ENCODE data around the gene KNDC1.
"Not testable (repeated sequence)": the region's sequence is repeated elsewhere in the genome, so short reads cannot be mapped to it uniquely, and the experiment has no call there.

KNDC1 gene

DNA sequence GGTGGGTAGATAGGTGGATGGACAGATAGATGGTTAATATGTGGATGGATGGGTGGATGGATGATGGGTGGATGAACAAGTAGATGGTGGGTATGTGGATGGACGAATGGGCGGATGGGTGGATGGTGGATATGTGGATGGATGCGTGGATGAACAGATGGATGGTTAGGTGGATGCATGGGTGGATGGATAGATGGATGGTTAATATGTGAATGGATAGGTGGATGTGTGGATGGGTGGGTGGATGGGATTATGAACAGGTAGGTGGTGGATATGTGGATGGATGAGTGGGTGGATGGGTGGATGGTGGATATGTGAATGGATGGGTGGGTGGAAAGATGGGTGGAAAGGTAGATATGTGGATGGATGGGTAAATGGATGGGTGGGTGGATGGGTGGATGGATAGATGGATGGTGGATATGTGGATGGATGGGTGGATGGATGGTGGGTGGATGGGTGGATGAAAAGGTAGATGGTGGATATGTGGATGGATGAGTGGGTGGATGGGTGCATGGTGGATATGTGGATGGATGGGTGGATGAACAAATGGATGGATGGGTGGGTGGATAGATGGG is 14.8 kb downstream of the KNDC1 start:
- in situ Hi-C loops (cut with MboI; ENCODE audit: low sequenced_read_pairs): no loop called here

DNA sequence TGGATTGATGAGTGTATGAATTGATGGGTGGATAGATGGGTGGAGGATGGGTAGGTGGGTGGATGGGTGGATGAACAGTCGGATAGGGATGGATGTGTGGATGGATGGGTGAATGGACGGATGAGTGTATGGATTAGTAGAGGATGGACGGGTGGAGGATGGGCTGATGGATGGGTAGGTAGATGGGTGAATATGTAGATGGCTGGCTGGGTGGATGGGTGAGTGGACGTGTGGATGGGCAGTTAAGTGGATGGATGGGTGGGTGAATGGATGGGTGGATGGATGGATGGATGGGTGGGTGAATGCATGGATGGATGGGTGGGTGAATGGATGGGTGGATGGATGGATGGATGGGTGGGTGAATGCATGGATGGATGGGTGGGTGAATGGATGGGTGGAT is 15.6 kb downstream of the KNDC1 start:
- in situ Hi-C loops (cut with MboI; ENCODE audit: low sequenced_read_pairs): not testable (repeated sequence)

DNA sequence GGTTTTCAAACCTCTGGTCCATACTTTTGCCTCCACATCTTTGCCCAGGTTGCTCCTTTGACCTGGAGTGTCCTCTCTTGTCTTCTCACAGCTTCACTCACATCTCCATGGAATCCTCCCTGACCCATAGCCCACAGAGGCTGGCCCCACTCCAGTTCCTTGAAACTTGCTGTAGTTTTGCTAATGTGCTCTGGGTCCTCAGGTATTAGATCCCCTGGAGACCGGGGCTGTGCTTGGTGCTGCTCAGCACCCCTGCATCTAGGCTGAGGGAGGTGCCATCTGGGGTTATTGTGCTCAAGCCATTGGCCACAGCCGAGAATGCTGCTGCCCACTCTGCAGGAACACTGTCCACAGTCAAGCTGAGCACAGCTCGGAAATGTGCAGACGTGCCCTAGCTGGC is 16.5 kb downstream of the KNDC1 start:
- in situ Hi-C loops (cut with MboI; ENCODE audit: low sequenced_read_pairs): no loop called here

DNA sequence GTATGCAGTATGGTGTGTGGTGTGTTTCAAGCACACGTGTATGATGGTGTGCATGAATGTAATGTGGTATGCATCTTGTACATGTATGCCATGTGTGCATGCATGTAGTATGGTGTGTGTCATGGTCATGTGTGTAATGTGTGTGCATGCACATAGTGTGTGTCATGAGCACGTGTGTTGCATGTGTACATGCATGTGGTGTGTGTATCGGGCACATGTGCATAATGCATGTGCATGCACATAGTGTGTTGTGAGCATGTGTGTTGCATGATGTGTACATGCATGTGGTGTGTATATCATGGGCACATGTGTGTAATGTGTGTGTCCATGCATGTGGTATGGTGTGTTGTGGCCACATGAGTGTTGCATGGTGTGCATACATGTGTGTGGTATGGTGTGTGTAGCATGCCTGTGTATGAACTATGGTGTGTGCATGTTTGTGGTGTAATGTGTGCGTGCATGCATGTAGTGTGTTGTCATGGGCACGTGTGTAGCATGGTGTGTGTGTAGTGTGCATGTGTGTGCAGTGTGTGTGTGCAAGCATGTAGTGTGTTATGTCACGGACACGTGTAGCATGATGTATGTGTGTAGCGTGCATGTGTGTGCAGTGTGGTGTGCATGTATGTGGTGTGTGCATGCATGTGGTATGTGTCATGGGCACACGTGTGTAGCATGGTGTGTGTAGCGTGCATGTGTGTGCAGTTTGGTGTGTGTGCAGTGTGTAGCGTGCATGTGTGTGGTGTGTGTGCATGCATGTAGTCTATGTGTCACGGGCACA is 17.6 kb downstream of the KNDC1 start:
- in situ Hi-C loops (cut with MboI; ENCODE audit: low sequenced_read_pairs): no loop called here

DNA sequence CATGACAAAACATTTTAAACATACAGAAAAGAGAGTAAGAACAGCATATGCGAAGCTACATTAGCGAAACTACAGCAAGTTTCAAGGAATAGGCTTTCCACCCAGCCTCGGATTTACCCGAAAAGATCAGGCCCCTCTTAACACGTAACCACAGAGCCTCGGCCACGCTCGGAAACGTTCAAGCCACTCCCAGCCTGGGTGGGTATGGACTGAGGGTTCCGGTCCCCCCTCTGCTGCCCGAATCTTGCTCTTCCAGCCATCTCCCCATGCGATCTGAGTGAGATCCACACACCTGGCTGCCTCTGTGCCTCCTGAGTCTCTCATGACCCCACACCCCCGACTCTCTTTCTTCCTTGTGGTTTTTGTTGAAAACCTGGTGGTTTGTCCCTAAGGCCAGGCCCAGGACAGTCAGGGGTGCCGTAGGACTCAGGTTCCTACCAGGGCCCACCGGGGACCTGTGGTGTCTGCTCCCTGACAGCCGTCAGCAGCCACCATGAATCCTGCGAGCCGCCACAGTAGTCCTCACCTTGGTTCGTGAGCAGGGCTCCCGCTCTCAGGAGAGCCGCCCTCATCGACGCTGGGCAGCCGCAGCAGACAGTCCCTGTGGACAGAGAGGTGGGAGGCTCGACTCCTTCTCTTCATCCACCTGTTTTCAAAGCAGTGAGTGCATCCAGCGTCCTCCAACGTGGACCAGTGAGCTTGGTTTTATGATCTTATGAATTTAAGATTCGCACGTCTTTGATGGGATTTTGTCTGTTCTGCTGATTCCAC is 18.5 kb downstream of the KNDC1 start:
- in situ Hi-C loops (cut with MboI; ENCODE audit: low sequenced_read_pairs): no loop called here

DNA sequence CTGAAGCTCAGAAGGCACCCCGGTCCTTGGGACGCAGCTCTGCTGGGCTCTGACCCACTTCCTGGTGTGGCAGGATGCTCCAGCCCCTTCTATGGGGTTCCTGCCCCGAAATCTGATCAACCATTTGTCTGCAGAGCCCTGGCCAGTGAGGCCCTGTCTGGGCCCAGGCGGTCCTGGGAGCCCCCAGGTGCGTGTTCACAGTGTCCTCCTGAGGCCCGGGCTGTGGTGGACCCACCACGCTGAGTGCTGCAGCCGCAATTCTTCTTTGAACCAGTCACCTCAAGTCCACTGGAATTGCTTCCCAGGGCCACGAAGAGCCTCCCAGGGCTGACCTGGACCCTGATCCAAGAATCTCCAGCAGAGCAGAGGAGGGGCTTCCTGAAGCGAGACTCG is 19.1 kb downstream of the KNDC1 start:
- in situ Hi-C loops (cut with MboI; ENCODE audit: low sequenced_read_pairs): no loop called here

DNA sequence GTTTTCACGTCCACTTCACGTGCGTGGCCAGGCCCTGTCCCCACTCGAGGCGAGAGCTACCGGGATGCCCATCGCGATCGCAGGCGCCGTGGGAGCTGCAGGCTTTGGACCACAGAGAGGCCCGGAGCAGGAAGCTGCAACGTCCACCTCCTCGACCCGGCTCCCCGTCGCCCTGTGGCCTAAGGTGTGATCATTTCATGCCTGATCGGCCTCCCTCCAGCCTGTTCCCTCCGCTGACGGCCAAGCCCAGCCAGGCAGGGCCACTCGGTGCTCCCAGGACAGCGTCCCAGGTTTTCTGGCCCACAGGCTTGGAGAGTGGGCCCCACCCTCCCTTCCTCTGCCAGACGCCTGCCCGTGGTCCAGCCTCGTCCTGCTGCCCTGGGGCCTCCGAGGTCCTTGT is 19.6 kb downstream of the KNDC1 start:
- in situ Hi-C loops (cut with MboI; ENCODE audit: low sequenced_read_pairs): no loop called here

DNA sequence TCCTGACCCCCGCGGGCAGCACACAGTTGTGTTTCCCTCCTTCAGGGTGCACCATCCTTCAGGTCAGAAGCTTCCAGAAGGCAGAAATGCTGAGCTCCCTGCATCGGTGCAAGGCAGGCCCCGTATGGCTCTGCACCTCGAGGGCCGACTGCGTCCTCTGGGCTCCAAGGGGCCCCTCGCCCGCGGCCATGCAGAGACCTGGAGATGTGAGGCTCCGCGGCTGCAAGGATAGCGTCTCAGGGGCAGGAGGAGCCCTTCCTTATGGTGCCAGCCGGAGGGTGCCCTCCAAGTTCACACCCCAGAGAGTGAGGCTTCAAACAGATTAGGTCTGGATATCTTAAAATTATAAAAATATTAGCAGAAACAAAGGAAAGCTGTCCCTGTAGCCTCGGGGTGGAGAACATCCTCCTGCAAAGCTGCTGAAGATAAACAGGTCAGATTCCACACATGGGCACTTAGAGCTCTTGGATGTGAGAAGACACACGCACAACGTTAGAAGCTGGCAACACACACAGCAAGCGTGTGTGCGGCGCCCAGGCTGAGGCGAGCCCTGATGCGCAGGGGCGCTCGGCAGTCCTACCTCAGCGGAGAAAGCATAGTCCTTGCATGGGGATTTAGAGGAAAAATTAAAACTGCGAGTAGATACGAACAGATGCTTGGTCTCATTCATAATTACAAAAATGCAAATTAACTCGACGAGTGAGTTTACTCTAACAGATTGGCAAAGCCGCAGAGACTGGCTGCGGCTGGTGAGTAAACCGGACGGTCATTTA is 20.4 kb downstream of the KNDC1 start:
- in situ Hi-C loops (cut with MboI; ENCODE audit: low sequenced_read_pairs): no loop called here

DNA sequence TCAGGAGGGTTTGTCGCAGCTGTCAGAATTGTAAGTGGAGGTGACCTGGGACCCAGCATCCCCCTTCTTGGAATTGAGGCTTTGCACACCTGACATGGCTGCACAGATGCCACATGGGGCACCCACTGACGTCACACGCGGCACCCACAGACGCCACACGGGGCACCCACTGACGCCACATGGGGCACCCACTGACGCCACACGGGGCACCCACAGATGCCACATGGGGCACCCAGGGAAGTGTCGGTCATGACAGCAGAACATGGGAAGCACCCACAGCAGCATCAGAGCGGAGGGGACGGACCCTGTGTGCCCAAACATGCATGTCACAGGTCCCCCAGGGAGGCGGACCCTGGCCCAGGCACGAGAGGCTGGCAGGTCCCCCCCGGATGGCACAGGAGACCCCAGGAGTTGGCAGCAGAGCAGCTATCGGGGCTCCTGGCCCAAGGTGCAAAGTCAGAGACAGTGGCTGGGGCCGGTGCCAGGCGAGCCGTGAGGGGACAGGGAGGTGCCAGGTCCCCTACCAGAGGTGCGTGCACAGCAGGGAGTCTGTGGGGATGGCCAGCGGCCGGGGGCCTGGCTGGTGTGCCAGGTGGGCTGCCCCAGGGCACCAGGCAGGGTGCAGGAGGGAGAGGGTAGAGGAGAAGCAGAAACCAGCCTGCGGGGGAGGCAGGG is 21.1 kb downstream of the KNDC1 start:
- in situ Hi-C loops (cut with MboI; ENCODE audit: low sequenced_read_pairs): no loop called here

DNA sequence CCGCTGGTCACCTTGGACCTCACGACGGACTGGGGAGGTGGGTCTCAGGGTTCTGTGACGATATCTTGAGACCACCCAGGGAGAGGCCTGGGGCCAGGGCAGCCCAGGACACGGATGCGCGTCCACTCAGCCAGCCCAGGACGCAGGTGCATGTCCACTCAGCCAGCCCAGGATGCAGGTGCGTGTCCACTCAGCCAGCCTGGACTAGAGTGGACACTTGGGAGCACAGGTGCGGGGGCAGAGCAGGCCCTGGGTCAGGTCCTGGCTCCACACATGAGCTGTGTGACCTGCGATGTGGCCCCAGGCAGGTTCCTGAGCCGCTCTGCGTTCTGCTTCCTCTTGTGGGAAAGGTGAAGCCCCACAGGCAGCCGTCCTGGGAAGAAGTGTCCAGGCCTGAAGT is 22.2 kb downstream of the KNDC1 start:
- in situ Hi-C loops (cut with MboI; ENCODE audit: low sequenced_read_pairs): no loop called here

DNA sequence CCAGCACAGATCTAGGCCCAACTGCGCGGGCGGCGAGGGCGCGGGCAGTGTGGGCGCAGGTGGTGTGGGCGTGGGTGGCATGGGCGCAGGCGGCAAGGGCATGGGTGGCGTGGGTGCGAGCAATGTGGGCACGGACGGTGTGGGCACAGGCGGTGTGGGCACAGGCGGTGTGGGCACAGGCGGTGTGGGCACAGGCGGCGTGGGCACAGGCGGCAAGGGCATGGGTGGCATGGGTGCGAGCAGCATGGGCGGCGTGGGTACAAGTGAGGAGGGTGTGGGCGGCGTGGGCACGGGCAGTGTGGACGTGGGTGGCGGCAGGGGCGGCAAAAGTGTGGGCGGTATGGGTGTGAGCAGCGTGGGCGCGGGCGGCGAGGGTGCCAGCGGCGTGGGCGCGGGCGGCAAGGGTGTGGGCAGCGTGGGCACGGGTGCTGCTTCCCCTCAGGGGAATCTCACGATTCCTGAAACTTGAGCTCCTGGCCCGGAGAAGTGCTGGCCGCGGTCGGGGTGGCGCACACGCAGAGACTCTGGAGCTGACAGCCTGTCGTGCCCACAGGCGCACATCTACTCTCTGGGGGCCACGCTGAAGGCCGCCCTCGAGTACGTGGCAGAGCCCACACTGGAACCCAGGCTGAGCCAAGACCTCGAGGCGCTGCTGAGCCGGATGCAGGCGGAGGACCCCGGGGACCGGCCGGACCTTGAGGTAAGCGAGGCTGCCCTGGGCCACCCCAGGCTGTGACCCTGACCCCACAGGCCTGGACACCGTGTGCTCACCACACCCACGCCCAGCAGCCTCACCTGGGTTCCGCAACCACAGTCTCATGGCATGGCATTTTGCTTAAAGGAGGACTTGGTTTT is 23.0 kb downstream of the KNDC1 start:
- in situ Hi-C loops (cut with MboI; ENCODE audit: low sequenced_read_pairs): no loop called here

DNA sequence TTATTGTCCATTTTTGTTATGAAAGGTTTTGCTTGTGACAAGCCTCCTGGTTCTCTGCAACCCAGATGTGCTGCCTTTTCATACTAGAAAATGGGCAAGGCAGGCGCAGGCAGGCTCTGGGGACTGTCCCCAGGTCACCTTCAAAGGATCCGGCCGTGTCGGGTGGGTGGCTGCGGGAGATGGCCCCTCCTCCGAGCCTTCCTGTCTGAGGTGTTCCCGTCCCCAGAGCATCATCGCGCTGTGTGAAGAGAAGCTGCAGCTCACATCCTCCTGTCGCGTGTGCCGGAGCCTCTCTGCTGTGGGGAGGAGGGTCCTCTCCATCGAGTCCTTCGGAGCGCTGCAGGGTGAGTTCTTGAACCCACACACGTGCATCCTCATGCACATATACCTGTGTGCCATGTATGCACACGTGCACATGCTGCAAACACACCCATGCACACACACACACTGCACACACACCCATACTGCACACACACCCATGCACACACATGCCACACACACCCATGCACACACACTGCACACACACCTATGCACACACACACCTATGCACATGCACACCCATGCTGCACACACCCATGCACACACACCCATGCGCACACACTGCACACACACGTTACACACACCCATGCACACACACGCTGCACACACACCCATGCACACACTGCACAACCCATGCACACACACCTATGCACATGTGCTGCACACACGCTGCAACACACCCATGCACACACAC is 23.8 kb downstream of the KNDC1 start:
- in situ Hi-C loops (cut with MboI; ENCODE audit: low sequenced_read_pairs): no loop called here

DNA sequence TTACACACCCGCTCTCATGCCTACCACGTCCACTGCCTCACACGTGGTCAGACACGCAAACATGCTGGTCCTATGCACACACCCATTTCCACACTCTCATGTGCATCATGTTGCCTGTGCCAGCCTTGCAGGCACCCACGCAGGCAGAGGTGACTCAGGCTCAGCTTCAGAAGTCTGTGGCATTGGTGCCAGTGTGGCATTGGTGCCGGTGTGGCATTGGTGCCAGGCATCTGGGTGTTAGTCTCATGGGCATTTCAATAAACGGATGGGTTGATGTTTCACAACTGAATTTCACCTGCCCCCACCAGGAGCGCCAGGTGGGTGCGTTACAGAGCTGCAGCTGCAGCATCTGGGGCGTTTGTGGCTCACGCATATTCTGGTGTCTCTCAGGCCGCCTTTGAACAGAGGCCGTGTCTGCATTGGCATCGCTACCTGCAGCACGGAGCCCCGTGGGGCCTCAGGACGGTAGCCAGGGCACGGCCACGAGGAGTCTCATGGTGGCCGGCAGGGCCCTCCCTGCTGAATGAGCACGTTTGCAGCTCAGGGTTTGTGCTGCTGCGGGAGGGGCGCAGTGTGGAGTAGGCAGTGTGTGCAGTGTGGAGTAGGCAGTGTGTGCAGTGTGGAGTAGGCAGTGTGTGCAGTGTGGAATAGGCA is 24.7 kb downstream of the KNDC1 start:
- in situ Hi-C loops (cut with MboI; ENCODE audit: low sequenced_read_pairs): no loop called here

DNA sequence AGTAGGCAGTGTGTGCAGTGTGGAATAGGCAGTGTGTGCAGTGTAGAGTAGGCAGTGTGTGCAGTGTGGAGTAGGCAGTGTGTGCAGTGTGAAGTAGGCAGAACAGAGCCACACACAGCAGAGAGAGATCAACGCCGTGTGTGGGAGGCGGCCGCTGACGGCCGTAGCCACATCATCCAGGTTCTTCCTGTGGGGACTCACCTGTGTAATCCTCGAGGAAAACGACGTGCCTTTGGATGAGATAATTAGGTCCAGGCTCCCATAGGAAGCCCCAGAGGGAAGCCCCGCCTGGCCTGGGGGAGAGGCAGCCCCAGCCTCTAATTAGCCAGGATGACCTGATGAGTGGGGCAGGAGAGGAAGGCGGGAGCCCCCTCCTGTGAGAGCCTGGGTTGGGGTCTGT is 25.4 kb downstream of the KNDC1 start:
- in situ Hi-C loops (cut with MboI; ENCODE audit: low sequenced_read_pairs): no loop called here

DNA sequence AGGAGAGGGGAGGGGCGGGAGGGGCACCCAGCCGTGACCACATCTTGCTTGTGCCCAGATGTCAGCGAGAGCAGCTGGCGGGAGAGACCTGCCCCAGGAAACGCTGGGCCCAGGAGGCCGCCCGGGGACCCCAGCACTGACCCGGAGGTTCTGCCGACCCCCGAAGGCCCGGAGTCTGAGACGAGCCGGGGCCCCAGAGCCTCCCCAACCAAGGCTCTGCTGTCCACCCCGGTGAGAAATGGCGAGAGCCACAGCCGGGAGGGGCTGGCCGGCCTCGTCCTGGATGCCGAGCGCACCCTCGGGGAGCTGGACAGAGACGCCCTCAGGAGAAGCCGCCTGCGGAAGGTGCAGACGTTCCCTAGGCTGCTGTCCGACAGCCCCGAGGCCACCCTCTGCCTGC is 25.9 kb downstream of the KNDC1 start:
- in situ Hi-C loops (cut with MboI; ENCODE audit: low sequenced_read_pairs): no loop called here

DNA sequence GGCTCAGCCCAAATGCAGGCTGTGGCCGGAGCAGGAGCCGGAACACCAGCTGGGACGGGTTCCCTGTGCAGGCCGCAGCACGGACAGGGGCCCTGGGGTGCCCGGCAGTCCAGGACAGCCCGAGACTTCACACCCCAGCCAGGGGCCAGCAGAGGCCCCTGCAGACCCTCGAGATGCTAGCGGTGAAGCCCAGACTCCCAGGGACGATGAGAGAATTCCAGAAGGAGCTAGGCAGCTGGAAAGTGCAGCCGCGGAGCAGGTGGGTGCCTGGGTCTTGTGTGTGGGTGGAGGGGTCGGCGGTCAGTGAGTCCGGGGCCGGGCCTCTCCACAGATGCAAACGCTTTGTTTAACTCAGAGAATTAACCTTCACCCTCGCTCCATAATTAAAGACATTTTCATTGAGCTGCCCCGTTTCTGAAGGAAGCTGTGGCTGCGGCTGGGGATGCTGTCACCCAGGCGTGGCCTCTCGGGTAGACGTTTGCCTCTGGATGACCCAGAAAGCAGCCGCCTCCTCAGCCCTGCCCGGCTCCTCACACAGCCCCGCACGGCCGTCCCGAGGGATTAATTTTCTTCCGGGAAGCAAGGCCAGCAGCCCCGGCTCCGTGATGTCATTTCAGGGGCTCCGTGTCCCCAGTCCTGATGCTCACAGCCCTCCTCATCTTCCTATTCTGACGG is 26.5 kb downstream of the KNDC1 start:
- in situ Hi-C loops (cut with MboI; ENCODE audit: low sequenced_read_pairs): no loop called here

DNA sequence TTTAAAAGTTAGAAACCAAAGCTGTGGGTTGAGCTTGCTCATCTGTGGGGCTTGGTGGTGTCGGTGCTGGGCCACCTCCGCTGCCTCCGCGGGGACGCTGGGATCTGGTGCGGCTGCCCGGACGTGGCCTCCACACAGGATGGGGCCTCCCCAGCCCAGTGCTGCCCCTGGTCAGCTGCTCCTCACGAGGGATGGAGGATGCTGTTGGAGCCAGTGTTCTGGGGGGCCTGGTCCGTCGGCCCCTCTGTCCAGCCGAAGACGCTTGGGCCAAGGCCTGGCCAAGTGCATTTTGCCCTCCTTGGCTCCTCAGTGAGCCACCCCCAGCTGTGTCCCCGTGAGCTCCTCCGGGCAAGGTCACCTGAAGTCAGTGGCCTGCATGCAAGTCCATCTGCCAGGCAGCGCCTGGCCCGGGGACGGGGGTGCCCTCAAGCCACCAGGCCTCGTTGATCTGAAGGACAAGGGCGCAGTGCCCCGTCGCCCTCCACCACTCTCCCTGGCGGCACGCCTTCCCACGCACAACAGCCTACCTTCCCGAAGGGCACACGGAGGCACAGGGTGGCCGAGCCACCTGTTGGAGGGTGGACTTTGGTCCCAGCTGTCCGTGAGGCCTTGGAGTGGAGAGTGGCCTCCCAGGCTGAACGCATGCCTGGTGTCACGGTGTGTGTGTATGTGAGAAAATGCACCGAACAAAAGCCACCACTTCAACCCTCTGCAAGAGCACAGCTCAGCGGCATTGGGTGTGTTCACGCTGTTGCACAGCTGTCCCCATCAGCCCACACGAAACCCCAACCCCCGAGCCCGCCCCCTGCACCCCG is 27.3 kb downstream of the KNDC1 start:
- in situ Hi-C loops (cut with MboI; ENCODE audit: low sequenced_read_pairs): no loop called here
